Measurements from ENCODE around the gene DGCR2.
"Not testable (repeated sequence)": the region's sequence is repeated elsewhere in the genome, so short reads cannot be mapped to it uniquely, and the experiment has no call there.

The DGCR2 gene

DNA sequence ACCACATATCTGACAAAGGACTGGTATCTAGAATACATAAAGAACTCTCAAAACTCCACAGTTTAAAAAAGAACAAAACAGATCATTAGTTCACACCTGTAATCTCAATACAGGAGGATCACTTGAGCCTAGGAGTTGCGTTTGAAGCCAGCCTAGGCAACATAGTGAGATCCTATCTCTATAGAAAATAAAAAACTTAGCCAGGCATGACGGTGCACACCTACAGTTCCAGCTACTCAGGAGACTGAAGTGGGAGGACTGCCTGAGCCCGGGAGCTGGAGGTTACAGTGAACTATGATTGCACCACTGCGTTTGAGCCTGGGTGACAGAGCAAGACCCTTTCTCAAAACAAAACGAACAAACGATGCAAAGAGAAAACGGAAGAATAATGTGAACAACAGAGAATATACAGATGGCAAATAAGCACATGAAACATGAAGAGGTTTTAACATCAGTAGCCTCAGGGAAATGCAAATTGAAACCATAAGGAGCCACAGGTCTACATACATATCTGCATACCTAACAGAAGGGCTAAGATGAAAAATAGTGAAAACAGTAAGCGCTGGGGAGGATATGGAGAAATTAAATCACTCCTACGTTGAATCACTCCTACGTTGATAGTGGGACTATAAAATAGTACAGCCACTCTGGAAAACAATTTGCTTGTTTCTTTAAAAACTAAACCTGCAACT lies 70.7 kb downstream of the DGCR2 start:
- no peak for TF ChIP-seq CTCF (IDR thresholded peaks at IDR 0.05; ENCODE audit: low read length, missing control alignments)
- no peak for DNase-seq (ENCODE audit: low read depth)
- H3K4me3 ChIP-seq (replicated peaks; ENCODE audit: low read depth, low read length) = no peak overlapping the region

GRCh38 chr22:19050847-19051246 lies 71.4 kb downstream of the DGCR2 start:
- H3K4me3 ChIP-seq (replicated peaks; ENCODE audit: low read depth, low read length); DNase-seq (ENCODE audit: low read depth): not testable (repeated sequence)

- no peak overlapping the region for H3K4me3 ChIP-seq (replicated peaks; ENCODE audit: low read depth, low read length)
- no peak for DNase-seq (ENCODE audit: low read depth)
- TF ChIP-seq CTCF (IDR thresholded peaks at IDR 0.05; ENCODE audit: low read length, missing control alignments) = no peak
Observed at GRCh38 chr22:19050117-19050516, 72.1 kb downstream of the DGCR2 start.

DNA sequence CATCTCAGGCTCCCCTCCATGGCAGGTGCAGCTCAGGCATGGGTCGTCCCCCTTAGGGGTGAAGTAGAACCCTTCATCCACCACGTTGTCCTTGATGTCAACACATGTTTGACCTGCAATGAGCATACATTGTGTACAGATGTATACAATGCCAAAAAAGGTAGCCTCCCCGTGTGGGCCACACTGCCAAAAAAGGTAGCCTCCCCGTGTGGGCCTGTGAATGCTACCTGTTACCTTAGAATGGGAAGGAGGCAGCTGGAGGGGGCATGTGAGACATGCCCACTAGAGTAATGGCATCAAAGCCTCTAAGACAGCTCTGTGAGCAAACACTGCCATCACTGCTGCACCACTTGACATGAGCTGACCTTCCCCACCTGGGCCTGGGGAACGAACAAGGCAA lies 73.7 kb downstream of the DGCR2 start:
- DNase-seq (ENCODE audit: low read depth) = no peak
- TF ChIP-seq CTCF (IDR thresholded peaks at IDR 0.05; ENCODE audit: low read length, missing control alignments) = no peak
- no peak overlapping the region for H3K4me3 ChIP-seq (replicated peaks; ENCODE audit: low read depth, low read length)

- DNase-seq (ENCODE audit: low read depth) = no peak
- no peak overlapping the region for H3K4me3 ChIP-seq (replicated peaks; ENCODE audit: low read depth, low read length)
- TF ChIP-seq CTCF (IDR thresholded peaks at IDR 0.05; ENCODE audit: low read length, missing control alignments) = no peak
Observed at GRCh38 chr22:19047993-19048392, 74.2 kb downstream of the DGCR2 start.

DNA sequence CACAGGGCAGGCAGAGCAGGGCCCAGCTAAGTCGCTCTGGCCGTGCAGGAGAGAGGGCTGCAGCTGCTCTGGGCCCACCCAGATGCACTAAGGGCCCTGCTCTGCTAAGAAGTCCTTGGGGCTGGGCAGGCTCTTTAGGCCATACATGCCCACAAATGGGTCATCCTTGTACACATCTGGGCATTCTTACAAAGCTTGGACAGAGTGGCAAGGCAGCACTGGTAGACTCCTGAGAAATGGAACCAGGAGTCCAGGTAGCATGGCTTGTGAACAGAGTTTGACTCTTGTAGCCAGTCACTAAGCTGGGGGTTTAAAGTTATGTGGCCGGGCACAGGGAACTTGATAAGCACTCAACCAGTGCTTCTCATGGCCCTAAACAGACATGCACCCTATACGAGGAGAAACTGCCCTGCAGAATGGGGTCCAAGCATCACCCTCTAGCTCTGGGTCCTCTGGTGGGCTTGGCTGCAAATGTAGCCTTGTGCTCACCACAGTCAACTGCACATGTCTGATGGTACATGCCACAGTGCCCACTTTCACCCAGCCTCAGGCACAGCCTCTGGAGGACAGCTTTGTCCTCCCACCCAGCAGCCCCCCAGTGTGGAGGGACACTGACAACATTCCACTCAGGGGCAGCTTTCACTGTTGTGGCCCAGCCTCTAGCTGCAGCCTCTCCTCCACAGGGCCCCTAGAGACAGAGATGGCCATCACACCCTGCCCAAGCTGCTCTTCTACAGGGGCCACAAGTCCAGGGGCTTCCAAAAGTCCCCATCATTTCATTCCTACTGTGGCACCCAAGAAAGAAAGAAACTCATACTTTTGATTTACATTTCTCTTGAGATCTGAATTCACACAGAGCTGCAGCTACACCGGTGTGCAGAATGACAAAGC lies 75.2 kb downstream of the DGCR2 start:
- TF ChIP-seq CTCF (IDR thresholded peaks at IDR 0.05; ENCODE audit: low read length, missing control alignments) = no peak
- DNase-seq (ENCODE audit: low read depth) = no peak
- H3K4me3 ChIP-seq (replicated peaks; ENCODE audit: low read depth, low read length) = no peak overlapping the region

GRCh38 chr22:19046287-19046686 lies 75.9 kb downstream of the DGCR2 start:
- TF ChIP-seq CTCF (IDR thresholded peaks at IDR 0.05; ENCODE audit: low read length, missing control alignments) = no peak
- H3K4me3 ChIP-seq (replicated peaks; ENCODE audit: low read depth, low read length) = no peak overlapping the region

More at GRCh38 chr22:19046287-19046686, 75.9 kb downstream of the DGCR2 start:
- DNase-seq (ENCODE audit: low read depth) = no peak
